DOHH2 (cell line): ENCODE results near the gene KCNQ1.

Source experiments
- H3F3A ChIP-seq: fragments of 200-600 bp; sonication (generic), shearing (Covaris generic); 2 replicates; pipeline ENCODE4 v1.6.0; 2016; ENCODE audit warnings: antibody characterized with exemption, mild to moderate bottlenecking; ENCODE audit not compliant: control insufficient read depth, insufficient read depth
- H3K27ac ChIP-seq: fragments of 200-600 bp; sonication (generic); 2 replicates; pipeline ENCODE4 v1.5.1; 2014; ENCODE audit warnings: low read depth, mild to moderate bottlenecking, low read length, moderate library complexity
- H3K27me3 ChIP-seq: fragments of 200-600 bp; sonication (generic); 2 replicates; pipeline ENCODE4 v1.6.1; 2014; ENCODE audit warnings: mild to moderate bottlenecking, low read length, mixed read lengths; ENCODE audit not compliant: control insufficient read depth
- H3K36me3 ChIP-seq: fragments of 200-600 bp; sonication (generic); 2 replicates; pipeline ENCODE4 v1.6.1; 2014; ENCODE audit warnings: mild to moderate bottlenecking, low read length, moderate library complexity, mixed read lengths; ENCODE audit not compliant: control insufficient read depth
- H3K4me1 ChIP-seq: fragments of 200-600 bp; sonication (generic); 2 replicates; pipeline ENCODE4 v1.6.1; 2014; ENCODE audit warnings: mild to moderate bottlenecking, low read length, mixed read lengths; ENCODE audit not compliant: control insufficient read depth
- H3K4me2 ChIP-seq: fragments of 200-600 bp; sonication (generic); 2 replicates; pipeline ENCODE4 v1.6.0; 2014; ENCODE audit warnings: mild to moderate bottlenecking, low read length, moderate library complexity
- H3K4me3 ChIP-seq: fragments of 200-600 bp; sonication (generic); 2 replicates; pipeline ENCODE4 v1.5.1; 2014; ENCODE audit warnings: mild to moderate bottlenecking, low read length, mixed read lengths
- H3K79me2 ChIP-seq: fragments of 200-600 bp; sonication (generic); 2 replicates; pipeline ENCODE4 v1.6.1; 2014; ENCODE audit warnings: mild to moderate bottlenecking, low read length, mixed read lengths; ENCODE audit not compliant: control insufficient read depth
- H3K9me2 ChIP-seq: fragments of 200-600 bp; sonication (generic); replicated peaks from 2 replicates; pipeline ENCODE4 v1.6.1; 2014; ENCODE audit warnings: mild to moderate bottlenecking, low read length, mixed read lengths; ENCODE audit not compliant: control insufficient read depth
- H3K9me3 ChIP-seq: fragments of 200-600 bp; sonication (generic); 2 replicates; pipeline ENCODE4 v1.6.1; 2014; ENCODE audit warnings: antibody characterized with exemption, low read length, mixed read lengths; ENCODE audit not compliant: control insufficient read depth, insufficient read depth
- H4K20me1 ChIP-seq: fragments of 200-600 bp; sonication (generic); 2 replicates; pipeline ENCODE4 v1.6.0; 2014; ENCODE audit warnings: low read depth, mild to moderate bottlenecking, antibody characterized with exemption, low read length, moderate library complexity; ENCODE audit not compliant: control insufficient read depth, insufficient read depth
- CTCF ChIP-seq: fragments of 200-600 bp; sonication (generic); IDR thresholded peaks from one replicate; pipeline ENCODE4 v1.5.1; 2014; ENCODE audit warnings: antibody characterized with exemption, mild to moderate bottlenecking, low read depth, low read length; ENCODE audit not compliant: poor library complexity, severe bottlenecking
- EZH2phosphoT487 ChIP-seq: fragments of 200-600 bp; sonication (generic); IDR thresholded peaks from 2 replicates; pipeline ENCODE4 v1.6.1; 2017; ENCODE audit warnings: borderline replicate concordance, mild to moderate bottlenecking, antibody characterized with exemption, low read length, moderate library complexity, mixed read lengths

KCNQ1 gene

GRCh38 chr11:2752204-2752770, 307.5 kb downstream of the KCNQ1 start:
- Histone ChIP-seq H3F3A (no peaks in the 10 kb centered on the region), H3K4me1 (no peaks in the 10 kb centered on the region), H3K4me3 (no peak overlapping the region), H3K79me2 (no peaks in the 10 kb centered on the region), H3K36me3 (no peaks in the 10 kb centered on the region), H4K20me1 (no peaks in the 10 kb centered on the region), H3K27me3 (no peaks in the 10 kb centered on the region), H3K9me3 (no peaks in the 10 kb centered on the region), H3K4me2 (no peak overlapping the region), H3K27ac (no peak overlapping the region), H3K9me2 (no peaks in the 10 kb centered on the region)
- TF ChIP-seq EZH2phosphoT487 (no peak), CTCF (no peak)

DNA sequence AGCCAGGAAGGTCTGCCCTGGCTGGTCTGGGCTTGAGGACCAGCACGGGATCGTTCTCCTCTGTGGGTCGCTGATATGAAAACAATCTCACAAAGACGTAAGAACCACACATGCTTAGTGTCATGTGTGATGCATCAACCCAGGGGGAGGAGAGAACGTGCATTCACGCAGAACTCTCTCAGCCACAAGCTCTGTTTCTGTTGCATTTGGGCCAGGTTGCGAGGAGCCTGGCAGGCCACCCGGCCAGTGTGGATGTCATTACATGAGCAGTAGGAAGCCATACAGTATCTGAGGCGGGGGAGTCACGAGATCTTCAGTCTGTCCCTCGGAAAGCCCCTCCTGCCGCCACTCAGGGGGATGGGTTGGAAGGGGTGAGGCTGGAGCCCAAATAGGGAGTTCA, 308.1 kb downstream of the KCNQ1 start:
- H3K27me3 ChIP-seq, result no peaks in the 10 kb centered on the region
- H3K79me2 ChIP-seq, result no peaks in the 10 kb centered on the region
- no peaks in the 10 kb centered on the region for H3K4me1 ChIP-seq
- H3F3A ChIP-seq, result no peaks in the 10 kb centered on the region
- no peak overlapping the region for H3K27ac ChIP-seq
- H3K4me2 ChIP-seq, result no peak overlapping the region
- no peaks in the 10 kb centered on the region for H3K36me3 ChIP-seq
- no peaks in the 10 kb centered on the region for H4K20me1 ChIP-seq
- TF ChIP-seq CTCF (no peak), EZH2phosphoT487 (no peak)
- H3K9me3 ChIP-seq, result no peaks in the 10 kb centered on the region
- H3K4me3 ChIP-seq, result no peak overlapping the region
- H3K9me2 ChIP-seq, result no peaks in the 10 kb centered on the region

- H3K4me1 ChIP-seq, result no peaks in the 10 kb centered on the region
These were observed 309.2 kb downstream of the KCNQ1 start for GRCh38 chr11:2754008-2754407.

More at GRCh38 chr11:2754008-2754407, 309.2 kb downstream of the KCNQ1 start:
- H3K36me3 ChIP-seq, result no peaks in the 10 kb centered on the region
- no peak overlapping the region for H3K27ac ChIP-seq
- TF ChIP-seq CTCF (no peak), EZH2phosphoT487 (no peak)
- H3K9me3 ChIP-seq, result no peaks in the 10 kb centered on the region
- H3K27me3 ChIP-seq, result no peaks in the 10 kb centered on the region
- no peaks in the 10 kb centered on the region for H3K9me2 ChIP-seq
- H3K4me2 ChIP-seq, result no peak overlapping the region
- no peak overlapping the region for H3K4me3 ChIP-seq
- H3K79me2 ChIP-seq, result no peaks in the 10 kb centered on the region
- no peaks in the 10 kb centered on the region for H3F3A ChIP-seq
- no peaks in the 10 kb centered on the region for H4K20me1 ChIP-seq
